ENCODE measurements around the gene SLC12A7. TPM values are rescaled to one million over a fixed set of nuclear protein-coding genes. Genes with fewer than 3 reads are reported as not detected.

SLC12A7 gene
- total RNA-seq, 4 donors from 2014 or later, result 26.1 to 41.6 (median 29.1) TPM

GRCh38 chr5:1044117-1044516 is 67.7 kb downstream of the SLC12A7 start:
- no peak overlapping the region for H3K4me3 ChIP-seq (replicated peaks in 1 of 3)
- intact Hi-C loops (cut with DNase I), result no loop called here
- no peaks in the 10 kb centered on the region for H3K4me1 ChIP-seq
- H3K36me3 ChIP-seq, result no peaks in the 10 kb centered on the region
- 88 to 94% methylated on average over 5 of the region's 5 CpGs for WGBS, 2 donors
- no peaks in the 10 kb centered on the region for H3K27me3 ChIP-seq
- H3K9me3 ChIP-seq, result no peaks in the 10 kb centered on the region
- no peak for DNase-seq
- no peak for TF ChIP-seq POLR2A (IDR thresholded peaks at IDR 0.05)
- TF ChIP-seq, protein P1, sequence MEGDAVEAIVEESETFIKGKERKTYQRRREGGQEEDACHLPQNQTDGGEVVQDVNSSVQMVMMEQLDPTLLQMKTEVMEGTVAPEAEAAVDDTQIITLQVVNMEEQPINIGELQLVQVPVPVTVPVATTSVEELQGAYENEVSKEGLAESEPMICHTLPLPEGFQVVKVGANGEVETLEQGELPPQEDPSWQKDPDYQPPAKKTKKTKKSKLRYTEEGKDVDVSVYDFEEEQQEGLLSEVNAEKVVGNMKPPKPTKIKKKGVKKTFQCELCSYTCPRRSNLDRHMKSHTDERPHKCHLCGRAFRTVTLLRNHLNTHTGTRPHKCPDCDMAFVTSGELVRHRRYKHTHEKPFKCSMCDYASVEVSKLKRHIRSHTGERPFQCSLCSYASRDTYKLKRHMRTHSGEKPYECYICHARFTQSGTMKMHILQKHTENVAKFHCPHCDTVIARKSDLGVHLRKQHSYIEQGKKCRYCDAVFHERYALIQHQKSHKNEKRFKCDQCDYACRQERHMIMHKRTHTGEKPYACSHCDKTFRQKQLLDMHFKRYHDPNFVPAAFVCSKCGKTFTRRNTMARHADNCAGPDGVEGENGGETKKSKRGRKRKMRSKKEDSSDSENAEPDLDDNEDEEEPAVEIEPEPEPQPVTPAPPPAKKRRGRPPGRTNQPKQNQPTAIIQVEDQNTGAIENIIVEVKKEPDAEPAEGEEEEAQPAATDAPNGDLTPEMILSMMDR (IDR thresholded peaks at IDR 0.05), result no peak
- H3K27ac ChIP-seq, result no peak overlapping the region

GRCh38 chr5:1043327-1043726 is 68.5 kb downstream of the SLC12A7 start:
- Histone ChIP-seq H3K4me1 (no peaks in the 10 kb centered on the region), H3K9me3 (no peaks in the 10 kb centered on the region), H3K27me3 (no peaks in the 10 kb centered on the region), H3K4me3 (replicated peaks in 1 of 3) (no peak overlapping the region), H3K27ac (no peak overlapping the region), H3K36me3 (no peaks in the 10 kb centered on the region)
- no peak for DNase-seq
- WGBS, 2 donors, result 87 to 88% methylated on average over 7 of the region's 7 CpGs
- intact Hi-C loops (cut with DNase I), result no loop called here
- no peak for TF ChIP-seq POLR2A (IDR thresholded peaks at IDR 0.05)
- TF ChIP-seq, protein P1 (IDR thresholded peaks at IDR 0.05), result no peak

GRCh38 chr5:1042626-1043025 is 69.2 kb downstream of the SLC12A7 start:
- Histone ChIP-seq H3K27me3 (no peaks in the 10 kb centered on the region), H3K4me1 (no peaks in the 10 kb centered on the region), H3K27ac (no peak overlapping the region), H3K9me3 (no peaks in the 10 kb centered on the region), H3K36me3 (no peaks in the 10 kb centered on the region), H3K4me3 (replicated peaks in 1 of 3) (no peak overlapping the region)
- WGBS, 2 donors, result 86 to 90% methylated on average over 7 of the region's 7 CpGs
- no peak for TF ChIP-seq POLR2A (IDR thresholded peaks at IDR 0.05)
- TF ChIP-seq, protein P1 (IDR thresholded peaks at IDR 0.05), result no peak
- intact Hi-C loops (cut with DNase I), result no loop called here
- no peak for DNase-seq

- Histone ChIP-seq H3K4me3 (replicated peaks in 1 of 3) (no peak overlapping the region), H3K27ac (no peak overlapping the region), H3K4me1 (no peaks in the 10 kb centered on the region), H3K36me3 (no peaks in the 10 kb centered on the region), H3K9me3 (no peaks in the 10 kb centered on the region), H3K27me3 (no peaks in the 10 kb centered on the region)
- TF ChIP-seq, protein P1 (IDR thresholded peaks at IDR 0.05), result no peak
- no peak for TF ChIP-seq POLR2A (IDR thresholded peaks at IDR 0.05)
- 76% methylated on average over 15 of the region's 15 CpGs for WGBS, 2 donors
- no peak for DNase-seq
- intact Hi-C loops (cut with DNase I), result no loop called here
Measured at GRCh38 chr5:1041225-1042143, 70.4 kb downstream of the SLC12A7 start.

DNA sequence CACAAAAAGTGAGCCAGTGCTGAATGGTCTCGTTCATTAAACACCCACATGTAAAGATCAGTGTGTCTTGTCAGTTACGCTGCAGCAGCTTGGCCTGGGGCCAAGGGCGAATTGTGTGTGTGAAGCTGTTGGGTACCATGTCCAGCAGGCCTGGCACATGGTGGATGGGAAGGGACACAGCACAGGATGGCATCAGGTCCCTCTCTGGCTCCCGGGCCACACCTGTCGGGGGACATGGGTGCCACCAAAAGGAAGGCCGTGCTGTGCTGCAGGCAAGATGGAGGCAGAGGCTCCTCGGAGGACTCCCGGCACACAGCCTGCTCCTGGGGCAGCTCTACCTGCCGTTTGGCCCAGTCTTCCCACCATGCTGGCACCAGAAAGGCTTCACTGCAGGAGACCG is 71.3 kb downstream of the SLC12A7 start:
- no peak for DNase-seq
- no peaks in the 10 kb centered on the region for H3K36me3 ChIP-seq
- H3K4me1 ChIP-seq, result no peaks in the 10 kb centered on the region
- intact Hi-C loops (cut with DNase I), result no loop called here
- TF ChIP-seq, protein P1 (IDR thresholded peaks at IDR 0.05), result no peak
- no peak for TF ChIP-seq POLR2A (IDR thresholded peaks at IDR 0.05)
- no peak overlapping the region for H3K27ac ChIP-seq
- no peaks in the 10 kb centered on the region for H3K27me3 ChIP-seq
- H3K9me3 ChIP-seq, result no peaks in the 10 kb centered on the region
- no peak overlapping the region for H3K4me3 ChIP-seq (replicated peaks in 1 of 3)
- 92 to 93% methylated on average over 4 to 10 of the region's 10 CpGs for WGBS, 2 donors

Data from thyroid gland (tissue), 4 donors.